GM12878 (cell line): ENCODE results near the gene EXD3. TPM values are rescaled to one million over a fixed set of nuclear protein-coding genes. Genes with fewer than 3 reads are reported as not detected.

ENCODE experiments used
- ATAC-seq: fragments of 200-7000 bp; cut with Tn5 transposase; 3 replicates; pipeline ENCODE4 v1.9.1; 2020; ENCODE audit warnings: mild to moderate bottlenecking, moderate library complexity
- BruUV-seq: library from RNA; stranded (reverse); fragments of 400-500 nt; replicated peaks from 2 replicates; lab custom pipeline; 2021; lab: Mats Ljungman, UMichigan
- CTCF ChIA-PET: fragments of 300-600 bp; sonication (Branson Sonifier 250); formaldehyde crosslinking; extraction: SDS; loops from one replicate; lab custom pipeline; 2021; ENCODE audit warnings: inconsistent platforms; lab: Yijun Ruan, JAX
- POLR2A ChIA-PET: fragments of 350-600 bp; formaldehyde crosslinking; extraction: SDS; loops from one replicate; lab custom pipeline; 2021; ENCODE audit warnings: inconsistent platforms; lab: Charles Lee
- RAD21 ChIA-PET: fragments of 300-600 bp; sonication (Branson Sonifier 250); formaldehyde crosslinking; loops from one replicate; lab custom pipeline; 2023; ENCODE audit warnings: antibody characterized with exemption; ENCODE audit not compliant: unreplicated experiment; lab: Charles Lee
- SMC1A ChIA-PET: fragments of 300-600 bp; sonication (Branson Sonifier 250); formaldehyde crosslinking; loops from one replicate; lab custom pipeline; 2023; ENCODE audit not compliant: unreplicated experiment, uncharacterized antibody; lab: Charles Lee
- DNase-seq: peaks from one replicate; pipeline ENCODE4 v3.0.0-alpha.2; 2011; ENCODE audit warnings: low read depth, low spot score
- FAIRE-seq: peaks from 3 replicates; lab custom pipeline; 2011; peaks lifted over from hg19 to GRCh38; lab: Jason Lieb, UNC
- H2AFZ ChIP-seq: 2 replicates; pipeline ENCODE4 v1.6.0; 2011; ENCODE audit warnings: low read depth, low read length, control low read depth; ENCODE audit not compliant: control insufficient read depth
- H3K27ac ChIP-seq: 2 replicates; pipeline ENCODE4 v1.5.1; 2011; ENCODE audit warnings: control low read depth; ENCODE audit not compliant: control insufficient read depth, insufficient read depth
- H3K27me3 ChIP-seq, 2 experiments: replicated peaks in 1 of 2; 2 replicates each; pipeline versions ENCODE4 v1.6.0 to v1.6.1; 2011; ENCODE audit warnings: low read length in 1 of 2; ENCODE audit not compliant: control insufficient read depth in 2 of 2, insufficient read depth in 2 of 2
- H3K36me3 ChIP-seq, 2 experiments: 2 replicates each; pipeline ENCODE4 v1.5.1; 2011; ENCODE audit warnings: low read length in 1 of 2; ENCODE audit not compliant: control insufficient read depth in 2 of 2, insufficient read depth in 2 of 2
- H3K4me1 ChIP-seq: 2 replicates; pipeline ENCODE4 v1.6.1; 2011; ENCODE audit warnings: mild to moderate bottlenecking, low read length, moderate library complexity, mixed read lengths; ENCODE audit not compliant: control insufficient read depth, insufficient read depth
- H3K4me2 ChIP-seq: 2 replicates; pipeline ENCODE4 v1.6.0; 2011; ENCODE audit warnings: control low read depth; ENCODE audit not compliant: control insufficient read depth, insufficient read depth
- H3K4me3 ChIP-seq: fragments of 200-600 bp; sonication (generic); 2 replicates; pipeline ENCODE4 v1.5.1; 2016
- H3K79me2 ChIP-seq: 2 replicates; pipeline ENCODE4 v1.6.0; 2011; ENCODE audit warnings: low read length; ENCODE audit not compliant: control insufficient read depth, insufficient read depth
- H3K9ac ChIP-seq: 2 replicates; pipeline ENCODE4 v1.8.0; 2011; ENCODE audit warnings: low read length, control low read depth, mixed read lengths; ENCODE audit not compliant: control insufficient read depth, insufficient read depth
- H3K9me3 ChIP-seq: replicated peaks from 3 replicates; pipeline ENCODE4 v1.5.1; 2011; ENCODE audit warnings: mild to moderate bottlenecking, low read length; ENCODE audit not compliant: control insufficient read depth, insufficient read depth
- H4K20me1 ChIP-seq: 2 replicates; pipeline ENCODE4 v1.6.0; 2011; ENCODE audit not compliant: control insufficient read depth, insufficient read depth
- ASH2L ChIP-seq: fragments of 300-600, 200-600 bp; sonication (generic); IDR thresholded peaks from 2 replicates; pipeline ENCODE4 v1.6.1; 2017; ENCODE audit warnings: low read depth, mild to moderate bottlenecking, borderline replicate concordance
- BCL3 ChIP-seq: IDR thresholded peaks from 2 replicates; pipeline ENCODE4 v1.6.1; 2011; ENCODE audit warnings: borderline replicate concordance, low read depth, mild to moderate bottlenecking, moderate library complexity, low read length; ENCODE audit not compliant: insufficient read depth, poor library complexity, severe bottlenecking
- EZH2 ChIP-seq: IDR thresholded peaks from 2 replicates; pipeline ENCODE4 v1.6.1; 2012; ENCODE audit warnings: low read depth, mild to moderate bottlenecking, control low read depth, inconsistent platforms, low read length, borderline replicate concordance; ENCODE audit not compliant: control insufficient read depth
- GATAD2B ChIP-seq: fragments of 450-650 bp; conservative IDR thresholded peaks from 2 replicates; pipeline ENCODE4 v1.6.1; 2017; ENCODE audit warnings: low read depth, mild to moderate bottlenecking, moderate library complexity
- JUNB ChIP-seq: IDR thresholded peaks from 2 replicates; pipeline ENCODE4 v1.6.1; 2016; ENCODE audit warnings: antibody characterized with exemption, mild to moderate bottlenecking
- KLF5 ChIP-seq: fragments of 450-650 bp; IDR thresholded peaks from 2 replicates; pipeline ENCODE4 v1.6.1; 2014; ENCODE audit warnings: mild to moderate bottlenecking; ENCODE audit not compliant: partially characterized antibody
- NR2F1 ChIP-seq: fragments of 450-650 bp; conservative IDR thresholded peaks from 2 replicates; pipeline ENCODE4 v1.6.1; 2017; ENCODE audit warnings: mild to moderate bottlenecking
- RBBP5 ChIP-seq: fragments of 200-600 bp; sonication (generic); conservative IDR thresholded peaks from 2 replicates; pipeline ENCODE4 v1.6.1; 2016
- SMAD1 ChIP-seq: fragments of 450-650 bp; IDR thresholded peaks from 2 replicates; pipeline ENCODE4 v1.6.1; 2018; ENCODE audit warnings: mild to moderate bottlenecking, low read depth; ENCODE audit not compliant: partially characterized antibody
- SP1 ChIP-seq: IDR thresholded peaks from one replicate; pipeline ENCODE4 v1.6.1; 2011; ENCODE audit warnings: low read depth, low read length
- TARDBP ChIP-seq: IDR thresholded peaks from 2 replicates; pipeline ENCODE4 v1.6.1; 2016; ENCODE audit warnings: borderline replicate concordance
- TBL1XR1 ChIP-seq: IDR thresholded peaks from 2 replicates; pipeline ENCODE4 v1.6.1; 2012; ENCODE audit warnings: low read depth, low read length, improper control_type of control experiment
- ZNF687 ChIP-seq: fragments of 450-650 bp; IDR thresholded peaks from 2 replicates; pipeline ENCODE4 v1.6.1; 2017; ENCODE audit warnings: mild to moderate bottlenecking, moderate library complexity
- WGBS: methylation state at CpG from one replicate; pipeline ENCODE4 v1.1.6; 2016; ENCODE audit warnings: low lambda C conversion rate; ENCODE audit not compliant: insufficient replicate concordance, insufficient coverage; ENCODE audit errors: missing lambda C conversion rate; 5-methylcytosine and 5-hydroxymethylcytosine counted together
- in situ Hi-C: fragments of 300-500 bp; cut with MboI; formaldehyde crosslinking; loops from 9 replicates; pipeline ENCODE4 v1.14.3; 2018; ENCODE audit warnings: mixed read lengths
- intact Hi-C: fragments of 100-400 bp; cut with micrococcal nuclease; formaldehyde crosslinking; loops from one replicate; pipeline ENCODE4 v1.14.2; 2022; ENCODE audit not compliant: unreplicated experiment
- polyA plus RNA-seq, 11 experiments: library from polyadenylated mRNA; depleted of rRNA in 4 of 11; unstranded in 6 of 11; stranded (reverse) in 5 of 11; fragments of >200 nt; fragmentation: Nextera tagmentation in 4 of 11; fragmentation: Illumina TruSeq in 1 of 11; extraction: Ambion mirVana in 4 of 11; extraction: Trizol in 1 of 11; gene quantifications; 1 replicate in 1 of 11; 2 replicates in 10 of 11; pipeline versions ENCODE4 v1.2.1 to v1.2.3, GENCODE V29; 2011 to 2016; ENCODE audit warnings: inconsistent platforms in 2 of 11, missing spikeins in 2 of 11, low read depth in 1 of 11
- total RNA-seq, 4 experiments: library from RNA; depleted of rRNA in 3 of 4; stranded (reverse); fragments of >200 nt in 3 of 4; fragmentation: Illumina TruSeq in 1 of 4; extraction: Trizol in 1 of 4; gene quantifications; 2 replicates each; pipeline versions ENCODE4 v1.2.1 to v1.2.3, GENCODE V29; 2013 to 2021

EXD3 gene
- total and polyA plus RNA-seq, 10 of the 15 experiments (the other 5 are each of a cell fraction or from before 2014, with no cell fraction given): 0.21 to 7.1 (median 3.6) TPM

GRCh38 chr9:137359850-137360249, 63.1 kb downstream of the EXD3 start (continued):
- TF ChIP-seq RBBP5 (no peak), TARDBP (no peak), ZNF687 (no peak), TBL1XR1 (no peak), NR2F1 (no peak), SMAD1 (no peak), JUNB (no peak), ASH2L (no peak), SP1 (no peak), GATAD2B (no peak)
- TF ChIP-seq, all 136 proteins: peak for 0

GRCh38 chr9:137358126-137358525, 64.8 kb downstream of the EXD3 start:
- FAIRE-seq: no peak
- H3K27ac ChIP-seq: no peak overlapping the region
- WGBS: 68% methylated on average over 10 of the region's 10 CpGs
- intact Hi-C loops (no loop called here), in situ Hi-C loops (no loop called here)
- no peak overlapping the region for H3K9ac ChIP-seq
- ChIA-PET POLR2A (no interaction called here), CTCF (no interaction called here), RAD21 (no interaction called here), SMC1A (no interaction called here)
- no peaks in the 10 kb centered on the region for H4K20me1 ChIP-seq
- no peak overlapping the region for H3K4me2 ChIP-seq
- H3K36me3 ChIP-seq: no peaks in the 10 kb centered on the region
- ATAC-seq: no peak
- TF ChIP-seq BCL3 (no peak), EZH2 (no peak), KLF5 (no peak)
- no peak overlapping the region for H3K4me3 ChIP-seq
- BruUV-seq: no TSS peak
- H3K79me2 ChIP-seq: no peaks in the 10 kb centered on the region
- no peak overlapping the region for H2AFZ ChIP-seq
- DNase-seq: no peak
- H3K27me3 ChIP-seq: no peaks in the 10 kb centered on the region
- peaks cover 13% of the 10 kb centered on the region for H3K9me3 ChIP-seq
- no peaks in the 10 kb centered on the region for H3K4me1 ChIP-seq
